Mucosa of descending colon (tissue), 3 donors: Measurements from ENCODE around the gene FAM216A. TPM values are rescaled to one million over a fixed set of nuclear protein-coding genes. Genes with fewer than 3 reads are reported as not detected.
"Not testable (repeated sequence)": the region's sequence is repeated elsewhere in the genome, so short reads cannot be mapped to it uniquely, and the experiment has no call there.

ENCODE experiments used
- ATAC-seq: fragments of 200-7000 bp; cut with Tn5 transposase; one replicate; pipeline ENCODE4 v1.9.1; 2020; ENCODE audit warnings: mild to moderate bottlenecking, moderate library complexity
- DNase-seq, 3 donors: peaks; one replicate each; pipeline ENCODE4 v3.0.0-alpha.2; 2020
- H3K36me3 ChIP-seq: fragments of 200-600 bp; one replicate; pipeline ENCODE4 v1.8.0; 2021; ENCODE audit warnings: low read depth, mild to moderate bottlenecking
- H3K4me1 ChIP-seq: fragments of 200-600 bp; one replicate; pipeline ENCODE4 v1.8.0; 2021; ENCODE audit warnings: low read depth, mild to moderate bottlenecking
- H3K4me3 ChIP-seq: fragments of 200-600 bp; one replicate; pipeline ENCODE4 v1.8.0; 2021; ENCODE audit warnings: mild to moderate bottlenecking
- H3K9me3 ChIP-seq: fragments of 200-600 bp; one replicate; pipeline ENCODE4 v1.8.0; 2021; ENCODE audit warnings: mild to moderate bottlenecking
- CTCF ChIP-seq: fragments of 200-600 bp; IDR thresholded peaks from one replicate; pipeline ENCODE4 v1.8.0; 2022; ENCODE audit warnings: antibody characterized with exemption, mild to moderate bottlenecking
- intact Hi-C, 2 donors: fragments of 100-400 bp; cut with DNase I in 1 of 2; cut with micrococcal nuclease in 1 of 2; formaldehyde crosslinking; loops; one replicate each; pipeline versions ENCODE4 v1.11.0 to v1.11.1; 2022; cut with DNase I, micrococcal nuclease
- total RNA-seq, 3 donors: library from RNA; stranded (reverse); fragmentation: NEBNext Ultra II Directional in 2 of 3; extraction: Animal tissue kit (Norgen Biotek cat#: 25700) in 2 of 3; gene quantifications; one replicate each; pipeline versions ENCODE4 v1.2.1 to v1.2.4, GENCODE V29; 2021 to 2023
- donor health status: DM: no; HTN: no; CAD: no; lungs with moderate emphysema.
- donor health status: DM: no; HTN: no; CAD: no.
- donor health status: DM: no; HTN: yes; CAD: no.

Gene FAM216A
- total RNA-seq, 3 donors from 2014 or later: 1.9 to 4.4 TPM; not detected in 1

DNA sequence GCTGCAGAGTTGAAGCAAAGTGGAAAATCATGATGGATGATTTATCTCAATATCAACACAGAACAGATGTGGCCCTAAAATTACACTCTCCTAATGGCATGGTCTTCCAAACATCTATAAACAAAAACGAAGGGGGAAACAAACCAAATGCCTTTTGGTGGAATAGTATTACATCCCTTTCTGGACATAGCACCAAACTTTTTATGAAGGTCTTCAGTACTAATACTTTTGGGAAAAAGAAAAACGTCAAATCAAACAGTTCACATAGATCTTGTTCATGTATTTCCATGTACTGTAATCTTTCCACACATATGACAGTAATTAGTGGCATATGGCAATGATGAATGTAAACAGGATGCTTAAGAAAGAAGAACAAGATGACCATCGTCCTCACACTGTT is 42.2 kb upstream of the FAM216A start:
- Histone ChIP-seq H3K36me3 (no peaks in the 10 kb centered on the region), H3K4me1 (no peaks in the 10 kb centered on the region), H3K9me3 (no peaks in the 10 kb centered on the region), H3K4me3 (no peak overlapping the region)
- ATAC-seq (no peak), DNase-seq (no peak)
- intact Hi-C loops: no loop called here
- TF ChIP-seq CTCF: no peak

- not testable (repeated sequence) for ATAC-seq, H3K9me3 ChIP-seq, H3K36me3 ChIP-seq, H3K4me3 ChIP-seq, DNase-seq, H3K4me1 ChIP-seq
- intact Hi-C loops: loop anchor here (5.0 to 10.0 kb wide), 2 partner anchors 327 to 335 kb away; no protein-coding TSS in a partner anchor
Observed at GRCh38 chr12:110429676-110430075, 39.0 kb upstream of the FAM216A start.

DNA sequence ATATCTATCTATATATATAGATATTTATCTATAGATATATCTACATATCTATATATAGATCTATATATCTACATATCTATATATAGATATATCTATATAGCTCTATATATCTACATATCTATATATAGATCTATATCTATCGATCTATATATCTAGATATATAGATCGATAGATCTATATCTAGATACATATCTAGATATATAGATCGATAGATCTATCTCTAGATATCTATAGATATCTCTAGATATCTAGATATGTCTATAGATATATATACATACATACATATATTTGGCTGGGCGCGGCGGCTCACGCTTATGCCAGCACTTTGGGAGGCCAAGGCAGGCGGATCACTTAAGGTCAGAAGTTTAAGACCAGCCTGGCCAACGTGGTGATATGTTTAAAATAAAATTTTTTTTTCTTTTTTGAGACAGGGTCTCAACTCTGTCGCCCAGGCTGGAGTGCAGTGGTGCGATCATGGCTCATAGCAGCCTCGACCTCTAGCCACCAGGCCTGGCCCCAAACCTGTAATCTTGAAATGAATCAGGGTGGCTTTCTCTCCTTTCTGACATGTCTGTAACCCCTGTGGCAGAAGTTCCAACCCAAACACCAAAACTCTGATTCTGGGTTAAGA is 36.6 kb upstream of the FAM216A start:
- Histone ChIP-seq H3K4me1 (no peaks in the 10 kb centered on the region), H3K9me3 (no peaks in the 10 kb centered on the region), H3K36me3 (peaks cover 9% of the 10 kb centered on the region), H3K4me3 (peak overlapping the region; percentile 10)
- intact Hi-C loops: loop anchor here (5.0 to 10.0 kb wide), 2 partner anchors 330 to 337 kb away; no protein-coding TSS in a partner anchor
- DNase-seq (peak in 1 of 3 donors; percentile 21), ATAC-seq (no peak)
- no peak for TF ChIP-seq CTCF

GRCh38 chr12:110436231-110436630 is 32.4 kb upstream of the FAM216A start:
- intact Hi-C loops: loop anchor here in 1 of 2 donors (10.0 kb wide), 1 partner anchor 341 kb away; no protein-coding TSS in a partner anchor
- Histone ChIP-seq H3K4me3 (no peak overlapping the region), H3K4me1 (no peaks in the 10 kb centered on the region), H3K36me3 (peaks cover 9% of the 10 kb centered on the region), H3K9me3 (no peaks in the 10 kb centered on the region)
- no peak for DNase-seq
- no peak for ATAC-seq
- TF ChIP-seq CTCF: no peak

DNA sequence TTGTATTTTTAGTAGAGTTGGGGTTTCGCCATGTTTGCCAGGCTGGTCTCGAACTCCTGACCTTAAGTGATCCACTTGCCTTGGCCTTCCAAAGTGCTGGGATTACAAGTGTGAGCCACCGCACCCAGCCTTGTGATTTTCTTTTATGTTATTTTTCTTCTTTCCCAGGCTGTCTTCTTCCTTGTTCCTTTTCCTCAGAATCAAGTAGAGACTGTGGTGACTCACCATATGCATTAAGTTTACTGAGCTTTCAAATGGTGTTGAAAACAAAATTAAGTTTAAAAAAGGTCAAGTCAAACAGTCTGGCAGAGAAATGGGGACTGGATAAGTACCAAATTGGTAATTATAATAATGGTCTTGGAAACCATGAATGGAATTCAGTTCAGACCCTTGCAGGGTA is 24.2 kb upstream of the FAM216A start:
- Histone ChIP-seq H3K9me3 (no peaks in the 10 kb centered on the region), H3K4me3 (no peak overlapping the region), H3K4me1 (peaks cover 15% of the 10 kb centered on the region), H3K36me3 (no peaks in the 10 kb centered on the region)
- TF ChIP-seq CTCF: no peak
- ATAC-seq (no peak), DNase-seq (no peak)
- intact Hi-C loops: no loop called here

DNA sequence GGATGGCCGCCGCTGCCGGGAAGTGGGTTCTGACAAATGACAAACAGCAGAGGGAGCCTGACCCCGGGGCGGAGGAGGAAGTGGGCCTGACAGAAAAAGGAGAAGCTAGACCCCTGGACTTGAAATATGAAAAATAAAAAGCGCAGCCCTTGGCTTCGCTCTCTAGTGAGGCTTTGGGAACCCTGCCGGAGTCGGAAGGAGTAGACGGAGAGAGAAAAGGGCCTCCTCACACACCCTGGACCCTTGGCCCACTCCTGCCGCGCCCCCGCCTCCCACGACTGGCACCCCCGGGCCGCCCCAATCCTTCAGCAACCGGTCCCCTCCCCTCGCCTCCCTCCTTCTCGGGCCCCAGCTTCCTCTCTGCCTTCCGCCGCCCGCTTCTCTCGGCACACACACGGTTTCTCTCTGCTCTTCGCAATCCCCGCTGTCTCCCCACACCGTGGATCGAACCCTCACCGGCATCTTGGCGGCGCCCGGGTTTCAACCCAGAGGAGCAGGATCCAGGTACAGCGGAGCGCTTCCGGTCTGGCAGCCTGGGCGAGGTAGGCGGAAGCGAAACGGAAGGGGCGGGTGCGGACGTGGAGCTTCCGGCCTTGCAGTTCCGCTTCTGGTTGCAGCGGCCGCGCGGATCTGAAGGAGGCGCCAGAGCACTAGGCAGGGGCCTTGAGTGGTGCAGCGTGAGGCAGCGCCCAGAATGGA is 18.7 kb upstream of the FAM216A start, which contains the start of gene ARPC3:
TSS of gene ARPC3 (minus strand) at position 539 of the 699 bp plus-strand sequence. CDS start at position 462, 77 bp downstream.
- ATAC-seq: peak; percentile 99
- peak; percentile 83 for TF ChIP-seq CTCF
- peak within 1 kb of the TSS; percentile 80 for H3K4me3 ChIP-seq
- intact Hi-C loops: loop anchor here in 1 of 2 donors (10.0 kb wide), 1 partner anchor 435 kb away; no protein-coding TSS in a partner anchor
- H3K36me3 ChIP-seq: no peaks in the 10 kb centered on the region
- DNase-seq: peak; percentile 97 to 98 (median 98)
- H3K9me3 ChIP-seq: no peaks in the 10 kb centered on the region
- H3K4me1 ChIP-seq: peaks cover 18% of the 10 kb centered on the region
